ENCODE data around the gene PNPO. TPM values are rescaled to one million over a fixed set of nuclear protein-coding genes. Genes with fewer than 3 reads are reported as not detected.

Gene PNPO
- total RNA-seq, 1 donor from 2014 or later, result 43.5 TPM

GRCh38 chr17:47989700-47990099, 48.3 kb downstream of the PNPO start:
- Histone ChIP-seq H3K36me3 (ENCODE audit: control insufficient read depth, insufficient read depth, low read length) (no peaks in the 10 kb centered on the region), H3K4me3 (ENCODE audit: low read depth, low read length) (no peak overlapping the region), H3K27me3 (ENCODE audit: control insufficient read depth, insufficient read depth, low read length) (no peaks in the 10 kb centered on the region)
- no peak for DNase-seq (ENCODE audit: low read depth)
- no peak for TF ChIP-seq CTCF (IDR thresholded peaks at IDR 0.05; ENCODE audit: insufficient read depth, low read length, poor library complexity, severe bottlenecking)

GRCh38 chr17:47990962-47991731, 49.8 kb downstream of the PNPO start:
- Histone ChIP-seq H3K4me3 (ENCODE audit: low read depth, low read length) (no peak overlapping the region), H3K27me3 (ENCODE audit: control insufficient read depth, insufficient read depth, low read length) (no peaks in the 10 kb centered on the region), H3K36me3 (ENCODE audit: control insufficient read depth, insufficient read depth, low read length) (no peaks in the 10 kb centered on the region)
- no peak for DNase-seq (ENCODE audit: low read depth)
- no peak for TF ChIP-seq CTCF (IDR thresholded peaks at IDR 0.05; ENCODE audit: insufficient read depth, low read length, poor library complexity, severe bottlenecking)

DNA sequence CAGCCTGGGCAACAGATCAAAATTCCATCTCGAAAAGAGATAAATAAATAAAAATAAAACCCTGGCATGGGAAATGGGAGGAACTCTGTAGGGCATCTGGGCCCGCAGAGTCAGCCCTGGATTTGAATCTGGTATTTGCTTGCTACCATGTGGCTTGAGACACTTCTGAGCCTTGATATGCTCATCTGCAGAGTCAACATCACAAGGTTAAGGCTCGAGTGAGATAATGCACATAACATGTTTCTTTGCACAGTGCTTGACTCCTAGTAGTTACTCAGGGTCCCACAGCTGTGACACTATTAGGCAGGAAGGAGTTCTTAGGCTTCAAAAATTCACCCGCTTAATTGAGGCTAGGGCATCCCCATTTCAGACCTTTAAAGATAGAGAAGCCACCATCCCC, 50.8 kb downstream of the PNPO start:
- Histone ChIP-seq H3K36me3 (ENCODE audit: control insufficient read depth, insufficient read depth, low read length) (no peaks in the 10 kb centered on the region), H3K4me3 (ENCODE audit: low read depth, low read length) (no peak overlapping the region), H3K27me3 (ENCODE audit: control insufficient read depth, insufficient read depth, low read length) (no peaks in the 10 kb centered on the region)
- DNase-seq (ENCODE audit: low read depth), result no peak
- TF ChIP-seq CTCF (IDR thresholded peaks at IDR 0.05; ENCODE audit: insufficient read depth, low read length, poor library complexity, severe bottlenecking), result no peak

GRCh38 chr17:47993031-47993564, 51.7 kb downstream of the PNPO start:
- Histone ChIP-seq H3K36me3 (ENCODE audit: control insufficient read depth, insufficient read depth, low read length) (no peaks in the 10 kb centered on the region), H3K4me3 (ENCODE audit: low read depth, low read length) (no peak overlapping the region), H3K27me3 (ENCODE audit: control insufficient read depth, insufficient read depth, low read length) (no peaks in the 10 kb centered on the region)
- no peak for DNase-seq (ENCODE audit: low read depth)
- TF ChIP-seq CTCF (IDR thresholded peaks at IDR 0.05; ENCODE audit: insufficient read depth, low read length, poor library complexity, severe bottlenecking), result no peak

GRCh38 chr17:47993964-47994363, 52.6 kb downstream of the PNPO start:
- Histone ChIP-seq H3K36me3 (ENCODE audit: control insufficient read depth, insufficient read depth, low read length) (no peaks in the 10 kb centered on the region), H3K4me3 (ENCODE audit: low read depth, low read length) (no peak overlapping the region), H3K27me3 (ENCODE audit: control insufficient read depth, insufficient read depth, low read length) (no peaks in the 10 kb centered on the region)
- no peak for TF ChIP-seq CTCF (IDR thresholded peaks at IDR 0.05; ENCODE audit: insufficient read depth, low read length, poor library complexity, severe bottlenecking)
- no peak for DNase-seq (ENCODE audit: low read depth)

- no peak for DNase-seq (ENCODE audit: low read depth)
- no peaks in the 10 kb centered on the region for H3K36me3 ChIP-seq (ENCODE audit: control insufficient read depth, insufficient read depth, low read length)
- no peak for TF ChIP-seq CTCF (IDR thresholded peaks at IDR 0.05; ENCODE audit: insufficient read depth, low read length, poor library complexity, severe bottlenecking)
- H3K27me3 ChIP-seq (ENCODE audit: control insufficient read depth, insufficient read depth, low read length), result no peaks in the 10 kb centered on the region
- no peak overlapping the region for H3K4me3 ChIP-seq (ENCODE audit: low read depth, low read length)
Observed at GRCh38 chr17:47994724-47995123, 53.4 kb downstream of the PNPO start.

All from kidney epithelial cell (primary cell).